C4-2B (cell line): ENCODE measurements around the gene SPPL2B.

Experiments
- CTCF ChIP-seq: fragments of 450-650 bp; conservative IDR thresholded peaks from 2 replicates; pipeline ENCODE4 v1.5.1; 2017; ENCODE audit warnings: mild to moderate bottlenecking
- ZFX ChIP-seq: fragments of 450-650 bp; IDR thresholded peaks from 2 replicates; pipeline ENCODE4 v1.6.1; 2017

GRCh38 chr19:2336528-2337328, 8.2 kb downstream of the SPPL2B start:
- TF ChIP-seq CTCF = no peak
- no peak for TF ChIP-seq ZFX
